SK-N-SH (cell line): ENCODE data around the gene GART. TPM values are rescaled to one million over a fixed set of nuclear protein-coding genes. Genes with fewer than 3 reads are reported as not detected.

Experiments
- CTCF ChIA-PET: fragments of 300-600, 350-600 bp; formaldehyde crosslinking; extraction: SDS; loops from one replicate; lab custom pipeline; 2021; lab: Yijun Ruan, JAX
- POLR2A ChIA-PET: fragments of 350-600 bp; sonication (Branson Sonifier 250); formaldehyde crosslinking; extraction: SDS; loops from one replicate; lab custom pipeline; 2020; ENCODE audit warnings: antibody characterized with exemption, inconsistent platforms; lab: Yijun Ruan, JAX
- DNase-seq: peaks from one replicate; pipeline ENCODE4 v3.0.0; 2012
- H2AFZ ChIP-seq: fragments of 200-600 bp; sonication (generic); 2 replicates; pipeline ENCODE4 v1.8.1; 2016; ENCODE audit warnings: antibody characterized with exemption, mild to moderate bottlenecking, low read depth
- H3F3A ChIP-seq: fragments of 200-600 bp; sonication (generic); replicated peaks from 2 replicates; pipeline ENCODE3; 2016; ENCODE audit warnings: antibody characterized with exemption, mild to moderate bottlenecking; ENCODE audit not compliant: insufficient read depth
- H3K27ac ChIP-seq, 2 experiments: fragments of 200-500 bp in 1 of 2; fragments of 200-600 bp in 1 of 2; sonication (Bioruptor generic) in 1 of 2; sonication (generic), shearing (Covaris generic) in 1 of 2; 2 replicates each; pipeline versions ENCODE4 v1.5.1 to v1.6.1; 2014 to 2016; ENCODE audit warnings: low read depth in 2 of 2, inconsistent platforms in 1 of 2, low read length in 1 of 2, mild to moderate bottlenecking in 1 of 2, mixed read lengths in 1 of 2
- H3K27me3 ChIP-seq: fragments of 200-600 bp; sonication (generic), shearing (Covaris generic); 2 replicates; pipeline ENCODE4 v1.6.1; 2016; ENCODE audit warnings: mixed run types; ENCODE audit not compliant: insufficient read depth
- H3K36me3 ChIP-seq, 2 experiments: fragments of 200-500 bp in 1 of 2; fragments of 200-600 bp in 1 of 2; sonication (Bioruptor generic) in 1 of 2; sonication (generic) in 1 of 2; replicated peaks in 1 of 2; 2 replicates each; pipeline versions ENCODE3 to v1.5.1; 2014 to 2016; ENCODE audit warnings: low read length in 1 of 2, mild to moderate bottlenecking in 1 of 2; ENCODE audit not compliant: insufficient read depth in 2 of 2, control insufficient read depth in 1 of 2
- H3K4me1 ChIP-seq, 2 experiments: fragments of 200-500 bp in 1 of 2; fragments of 200-600 bp in 1 of 2; sonication (Bioruptor generic) in 1 of 2; sonication (generic), shearing (Covaris generic) in 1 of 2; 2 replicates each; pipeline versions ENCODE4 v1.5.1 to v1.6.1; 2014 to 2016; ENCODE audit warnings: low read depth in 1 of 2, low read length in 1 of 2, mixed run types in 1 of 2; ENCODE audit not compliant: insufficient read depth in 2 of 2, control insufficient read depth in 1 of 2
- H3K4me2 ChIP-seq: fragments of 200-600 bp; sonication (generic), shearing (Covaris generic); 2 replicates; pipeline ENCODE4 v1.6.1; 2017; ENCODE audit warnings: mixed run types
- H3K4me3 ChIP-seq, 2 experiments: fragments of 200-500 bp in 1 of 2; fragments of 200-600 bp in 1 of 2; sonication (Bioruptor generic) in 1 of 2; sonication (generic), shearing (Covaris generic) in 1 of 2; 2 replicates each; pipeline versions ENCODE4 v1.5.1 to v1.8.1; 2014 to 2016; ENCODE audit warnings: low read depth in 2 of 2, inconsistent platforms in 1 of 2, low read length in 1 of 2, mild to moderate bottlenecking in 1 of 2, mixed read lengths in 1 of 2, moderate library complexity in 1 of 2
- H3K79me2 ChIP-seq: fragments of 200-600 bp; sonication (generic); 2 replicates; pipeline ENCODE4 v1.8.1; 2017; ENCODE audit warnings: mild to moderate bottlenecking; ENCODE audit not compliant: insufficient read depth
- H3K9ac ChIP-seq: fragments of 200-600 bp; sonication (generic); 2 replicates; pipeline ENCODE4 v1.6.1; 2017; ENCODE audit warnings: mixed run types
- H3K9me2 ChIP-seq: fragments of 200-600 bp; sonication (generic); 2 replicates; pipeline ENCODE4 v1.6.1; 2017; ENCODE audit warnings: mixed run types
- H3K9me3 ChIP-seq: fragments of 200-600 bp; sonication (generic); 2 replicates; pipeline ENCODE4 v1.6.1; 2017; ENCODE audit warnings: mixed run types, mild to moderate bottlenecking, moderate library complexity
- H4K20me1 ChIP-seq: fragments of 200-600 bp; sonication (generic); 2 replicates; pipeline ENCODE4 v1.6.1; 2017; ENCODE audit warnings: mild to moderate bottlenecking, mixed run types; ENCODE audit not compliant: insufficient read depth
- ELF1 ChIP-seq: IDR thresholded peaks from 2 replicates; pipeline ENCODE4 v1.4.0; 2012
- FOXM1 ChIP-seq: IDR thresholded peaks from 2 replicates; pipeline ENCODE4 v1.4.0; 2012; ENCODE audit warnings: low read depth, mild to moderate bottlenecking
- JUND ChIP-seq: IDR thresholded peaks from 2 replicates; pipeline ENCODE4 v1.4.0; 2012
- MXI1 ChIP-seq: IDR thresholded peaks from 2 replicates; pipeline ENCODE4 v1.6.1; 2012; ENCODE audit warnings: mild to moderate bottlenecking, low read depth, low read length, improper control_type of control experiment
- POLR2AphosphoS5 ChIP-seq: IDR thresholded peaks from 2 replicates; pipeline ENCODE4 v1.6.1; 2012; ENCODE audit warnings: low read depth, low read length
- RXRA ChIP-seq: IDR thresholded peaks from 2 replicates; pipeline ENCODE4 v1.4.0; 2012; ENCODE audit warnings: low read depth, mild to moderate bottlenecking, borderline replicate concordance
- SIN3A ChIP-seq: IDR thresholded peaks from 2 replicates; pipeline ENCODE4 v1.6.1; 2012; ENCODE audit warnings: low read depth, mild to moderate bottlenecking, low read length, moderate library complexity, borderline replicate concordance
- TCF12 ChIP-seq: IDR thresholded peaks from 2 replicates; pipeline ENCODE4 v1.4.0; 2012
- WGBS: methylation state at CpG from one replicate; pipeline ENCODE4 v1.1.6; 2017; ENCODE audit warnings: low lambda C conversion rate; 5-methylcytosine and 5-hydroxymethylcytosine counted together
- polyA plus RNA-seq, 3 experiments: library from polyadenylated mRNA; depleted of rRNA; stranded (reverse); fragments of >200 nt; gene quantifications; 2 replicates each; pipeline ENCODE4 v1.2.3, GENCODE V29; 2012
- TF ChIP-seq, protein P1 (sequence below): IDR thresholded peaks from 2 replicates; pipeline ENCODE4 v1.4.0; 2012; ENCODE audit warnings: low read depth, borderline replicate concordance
- TF ChIP-seq, protein P2 (sequence below): IDR thresholded peaks from 2 replicates; pipeline ENCODE4 v1.4.0; 2012; ENCODE audit warnings: low read depth
- TF ChIP-seq, protein P3 (sequence below): IDR thresholded peaks from 2 replicates; pipeline ENCODE4 v1.4.0; 2012; ENCODE audit warnings: low read depth, borderline replicate concordance

GART gene
- polyA plus RNA-seq, 1 of the 3 experiments (the other 2 are of a cell fraction) = 17.3 TPM

DNA sequence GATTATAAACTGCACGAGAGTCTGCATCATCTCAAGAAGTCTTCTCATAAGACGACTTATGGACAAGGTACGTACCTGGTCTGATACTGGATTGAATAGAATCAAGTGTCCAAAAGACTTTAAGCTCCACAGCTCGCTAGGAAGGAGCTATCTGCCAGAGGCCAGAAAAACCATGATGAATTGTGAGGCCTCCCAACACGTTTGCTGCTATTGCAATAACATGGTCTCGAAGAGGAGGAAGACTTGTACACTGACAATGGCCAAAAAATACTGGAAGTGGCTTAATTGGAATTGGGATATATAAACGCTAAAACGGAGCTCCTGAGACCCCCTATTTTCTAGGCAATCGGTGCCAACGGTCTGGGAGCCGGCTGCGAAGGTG lies 50.9 kb downstream of the GART start:
- Histone ChIP-seq H3K9me2 (no peaks in the 10 kb centered on the region), H3K36me3 (no peaks in the 10 kb centered on the region), H3K4me3 (peak overlapping the region; percentile 67 to 81), H2AFZ (peak overlapping the region; percentile 96), H3K4me2 (peak overlapping the region; percentile 82), H3K9me3 (no peaks in the 10 kb centered on the region), H3K9ac (peak overlapping the region; percentile 61), H4K20me1 (no peaks in the 10 kb centered on the region), H3K27ac (peak overlapping the region in 1 of 2 experiments; percentile 83; a peak in 1 of 4 replicates), H3F3A (peaks cover 9% of the 10 kb centered on the region), H3K27me3 (no peaks in the 10 kb centered on the region), H3K79me2 (no peaks in the 10 kb centered on the region), H3K4me1 (no peaks in the 10 kb centered on the region)
- ChIA-PET POLR2A (interaction anchor here (0.6 to 4.7 kb wide), 3 partner anchors 10 to 47 kb away, joined by 3 to 56 read pairs (median 3); partner anchors contain the start of gene TMEM50B), CTCF (interaction anchor here (1.6 to 3.8 kb wide), 2 partner anchors 11 to 115 kb away, joined by 6 to 15 read pairs; partner anchors contain the start of gene TMEM50B)
- TF ChIP-seq TCF12 = no peak
- TF ChIP-seq, protein P1, sequence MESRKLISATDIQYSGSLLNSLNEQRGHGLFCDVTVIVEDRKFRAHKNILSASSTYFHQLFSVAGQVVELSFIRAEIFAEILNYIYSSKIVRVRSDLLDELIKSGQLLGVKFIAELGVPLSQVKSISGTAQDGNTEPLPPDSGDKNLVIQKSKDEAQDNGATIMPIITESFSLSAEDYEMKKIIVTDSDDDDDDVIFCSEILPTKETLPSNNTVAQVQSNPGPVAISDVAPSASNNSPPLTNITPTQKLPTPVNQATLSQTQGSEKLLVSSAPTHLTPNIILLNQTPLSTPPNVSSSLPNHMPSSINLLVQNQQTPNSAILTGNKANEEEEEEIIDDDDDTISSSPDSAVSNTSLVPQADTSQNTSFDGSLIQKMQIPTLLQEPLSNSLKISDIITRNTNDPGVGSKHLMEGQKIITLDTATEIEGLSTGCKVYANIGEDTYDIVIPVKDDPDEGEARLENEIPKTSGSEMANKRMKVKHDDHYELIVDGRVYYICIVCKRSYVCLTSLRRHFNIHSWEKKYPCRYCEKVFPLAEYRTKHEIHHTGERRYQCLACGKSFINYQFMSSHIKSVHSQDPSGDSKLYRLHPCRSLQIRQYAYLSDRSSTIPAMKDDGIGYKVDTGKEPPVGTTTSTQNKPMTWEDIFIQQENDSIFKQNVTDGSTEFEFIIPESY = no peak
- no peak for TF ChIP-seq JUND
- TF ChIP-seq, protein P2, sequence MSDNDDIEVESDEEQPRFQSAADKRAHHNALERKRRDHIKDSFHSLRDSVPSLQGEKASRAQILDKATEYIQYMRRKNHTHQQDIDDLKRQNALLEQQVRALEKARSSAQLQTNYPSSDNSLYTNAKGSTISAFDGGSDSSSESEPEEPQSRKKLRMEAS = no peak
- TF ChIP-seq RXRA = no peak
- DNase-seq = no peak
- WGBS = 4% methylated on average over 11 of the region's 12 CpGs

DNA sequence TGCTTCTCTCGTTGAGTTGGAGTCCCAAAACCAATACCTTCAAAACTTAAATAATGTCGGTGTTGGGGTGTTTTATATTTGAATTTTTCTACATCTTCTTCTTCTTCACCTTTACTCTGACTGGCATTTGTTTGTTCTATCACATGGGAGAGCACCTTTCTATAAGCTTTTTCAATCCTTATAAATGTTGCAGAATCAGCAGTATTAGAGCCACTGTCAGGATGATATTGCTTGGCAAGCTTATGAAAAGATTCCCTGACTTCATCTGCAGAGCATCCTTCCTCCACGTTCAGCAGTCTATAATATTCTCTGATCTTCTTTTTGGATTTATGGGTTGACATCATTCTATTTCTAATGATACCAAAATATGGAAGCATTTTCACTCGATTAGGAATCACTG lies 53.0 kb downstream of the GART start:
- Histone ChIP-seq H3K9me2 (no peaks in the 10 kb centered on the region), H3F3A (peaks cover 9% of the 10 kb centered on the region), H3K9me3 (no peaks in the 10 kb centered on the region), H3K79me2 (no peaks in the 10 kb centered on the region), H2AFZ (no peak overlapping the region), H3K36me3 (no peaks in the 10 kb centered on the region), H4K20me1 (no peaks in the 10 kb centered on the region), H3K4me1 (no peaks in the 10 kb centered on the region), H3K27me3 (no peaks in the 10 kb centered on the region), H3K4me3 (no peak overlapping the region), H3K27ac (no peak overlapping the region), H3K4me2 (no peak overlapping the region), H3K9ac (no peak overlapping the region)
- ChIA-PET POLR2A (interaction anchor here (4.7 kb wide), 1 partner anchor 9 kb away, joined by 56 read pairs; the partner anchor contains the start of gene TMEM50B), CTCF (no interaction called here)
- no peak for TF ChIP-seq MXI1
- TF ChIP-seq ELF1 = no peak
- TF ChIP-seq SIN3A = no peak
- no peak for TF ChIP-seq FOXM1
- 81% methylated on average over 4 of the region's 4 CpGs for WGBS
- no peak for DNase-seq

DNA sequence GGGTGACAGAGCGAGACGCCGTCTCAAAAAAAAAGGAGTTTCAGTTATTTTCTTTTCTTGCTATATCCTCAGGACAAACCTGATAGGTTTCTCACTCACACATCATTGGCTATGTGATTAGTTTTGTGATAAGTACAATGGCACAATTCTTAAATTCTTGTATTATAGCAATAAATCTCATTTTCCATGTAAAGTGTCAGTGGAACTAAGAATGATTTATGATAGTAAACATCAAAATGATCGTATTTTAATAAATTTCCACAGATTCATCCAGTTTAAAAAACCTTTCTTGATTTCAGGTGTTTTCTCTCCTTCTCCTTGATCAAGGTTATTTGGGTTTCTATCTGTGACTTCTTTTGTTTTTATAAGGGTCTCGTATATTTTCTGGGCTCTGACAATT lies 53.9 kb downstream of the GART start:
- H3K36me3 ChIP-seq = no peaks in the 10 kb centered on the region
- H3K4me1 ChIP-seq = no peaks in the 10 kb centered on the region
- TF ChIP-seq POLR2AphosphoS5 = no peak
- TF ChIP-seq, protein P3, sequence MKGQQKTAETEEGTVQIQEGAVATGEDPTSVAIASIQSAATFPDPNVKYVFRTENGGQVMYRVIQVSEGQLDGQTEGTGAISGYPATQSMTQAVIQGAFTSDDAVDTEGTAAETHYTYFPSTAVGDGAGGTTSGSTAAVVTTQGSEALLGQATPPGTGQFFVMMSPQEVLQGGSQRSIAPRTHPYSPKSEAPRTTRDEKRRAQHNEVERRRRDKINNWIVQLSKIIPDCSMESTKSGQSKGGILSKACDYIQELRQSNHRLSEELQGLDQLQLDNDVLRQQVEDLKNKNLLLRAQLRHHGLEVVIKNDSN = no peak
- H3K9me2 ChIP-seq = no peaks in the 10 kb centered on the region
- WGBS = 88% methylated on average over 5 of the region's 5 CpGs
- no peaks in the 10 kb centered on the region for H3K27me3 ChIP-seq
- H2AFZ ChIP-seq = no peak overlapping the region
- peaks cover 9% of the 10 kb centered on the region for H3F3A ChIP-seq
- H4K20me1 ChIP-seq = no peaks in the 10 kb centered on the region
- ChIA-PET POLR2A (interaction anchor here (4.7 kb wide), 1 partner anchor 8 kb away, joined by 56 read pairs; the partner anchor contains the start of gene TMEM50B), CTCF (no interaction called here)
- H3K27ac ChIP-seq = no peak overlapping the region
- no peaks in the 10 kb centered on the region for H3K9me3 ChIP-seq
- no peak overlapping the region for H3K4me3 ChIP-seq
- H3K4me2 ChIP-seq = no peak overlapping the region
- no peaks in the 10 kb centered on the region for H3K79me2 ChIP-seq
- no peak for DNase-seq
- no peak overlapping the region for H3K9ac ChIP-seq
